DMS 273 (cell line): Measurements from ENCODE around the gene SEMA6B.
"Not testable (repeated sequence)": the region's sequence is repeated elsewhere in the genome, so short reads cannot be mapped to it uniquely, and the experiment has no call there.

ENCODE experiments used
- DNase-seq: peaks from one replicate; lab custom pipeline; 2025; ENCODE audit not compliant: unreplicated experiment; lab: John Stamatoyannopoulos, UW

SEMA6B gene

GRCh38 chr19:4527377-4527776 lies 32.1 kb downstream of the SEMA6B start:
- not testable (repeated sequence) for DNase-seq

- DNase-seq = no peak
Measured at GRCh38 chr19:4525563-4526002, 33.9 kb downstream of the SEMA6B start.

- DNase-seq = peak; percentile 81
Measured at GRCh38 chr19:4524808-4525562, 34.5 kb downstream of the SEMA6B start.

GRCh38 chr19:4523306-4524110 lies 36.0 kb downstream of the SEMA6B start:
- DNase-seq = peak; percentile 57

- no peak for DNase-seq
Measured at GRCh38 chr19:4522291-4523002, 37.0 kb downstream of the SEMA6B start.

GRCh38 chr19:4521888-4522242 lies 37.6 kb downstream of the SEMA6B start:
- no peak for DNase-seq

GRCh38 chr19:4521170-4521887 lies 38.2 kb downstream of the SEMA6B start:
- DNase-seq = no peak

GRCh38 chr19:4519521-4520277 lies 39.8 kb downstream of the SEMA6B start:
- DNase-seq = no peak

- DNase-seq = no peak
Measured at GRCh38 chr19:4519172-4519496, 40.4 kb downstream of the SEMA6B start.

GRCh38 chr19:4518345-4519171 lies 40.9 kb downstream of the SEMA6B start, which contains the start of gene PLIN4:
PLIN4 (minus strand) TSS chr19:4518486; CDS start chr19:4518272, 214 bp downstream.
- peak; percentile 71 for DNase-seq

GRCh38 chr19:4517451-4518057 lies 41.9 kb downstream of the SEMA6B start:
- no peak for DNase-seq

GRCh38 chr19:4516939-4517300 lies 42.6 kb downstream of the SEMA6B start:
- DNase-seq = peak; percentile 50

- no peak for DNase-seq
Measured at GRCh38 chr19:4516199-4516938, 43.1 kb downstream of the SEMA6B start.

- no peak for DNase-seq
Measured at GRCh38 chr19:4515732-4516131, 43.8 kb downstream of the SEMA6B start.

GRCh38 chr19:4513248-4513647 lies 46.2 kb downstream of the SEMA6B start:
- DNase-seq = no peak

GRCh38 chr19:4512070-4512469 lies 47.4 kb downstream of the SEMA6B start:
- DNase-seq = no peak

- DNase-seq = no peak
Measured at GRCh38 chr19:4511300-4512054, 48.0 kb downstream of the SEMA6B start.
